HG03066 (cell line): Measurements from ENCODE around the gene HSPBP1.

Experiments used
- ATAC-seq: cut with Tn5 transposase; IDR thresholded peaks from one replicate; pipeline ENCODE4 v1.9.1; 2021; ENCODE audit warnings: low read depth; ENCODE audit not compliant: unreplicated experiment

Gene HSPBP1

DNA sequence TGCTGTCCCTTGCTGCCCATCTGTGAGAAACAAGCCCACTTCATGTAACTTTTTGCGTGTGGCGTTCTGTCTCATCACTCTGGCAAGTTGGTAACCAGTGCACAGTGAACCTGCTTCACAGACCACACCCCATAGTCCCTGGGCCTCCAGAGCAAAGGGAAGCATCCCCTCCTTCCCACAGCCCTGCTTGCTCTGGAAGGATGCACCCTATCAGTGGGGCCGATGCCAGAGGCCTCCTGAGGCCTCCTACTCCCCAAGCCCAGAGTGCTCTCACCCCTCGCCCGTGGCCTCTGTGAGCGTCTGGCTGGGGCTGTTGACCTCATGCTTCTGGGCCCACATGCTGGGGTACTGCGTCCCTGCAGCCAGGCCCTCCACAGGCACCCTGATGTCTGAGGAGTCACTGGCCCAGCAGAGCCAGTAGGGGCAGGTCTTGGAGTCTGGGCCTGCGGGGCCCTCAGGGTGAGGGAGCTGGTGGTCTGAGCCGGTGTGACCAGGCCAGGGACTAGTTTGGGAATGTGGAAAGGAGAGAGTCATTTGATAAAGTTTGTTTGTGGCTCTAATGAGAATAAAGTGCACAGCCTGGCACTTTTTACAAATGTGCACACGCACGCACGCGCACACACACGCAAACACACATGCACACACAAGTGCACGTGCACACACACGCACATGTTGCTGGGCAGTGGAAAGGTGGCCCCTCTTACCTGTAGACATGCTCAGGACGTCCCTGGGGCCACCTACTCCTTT is 56.4 kb downstream of the HSPBP1 start:
- no peak for ATAC-seq

DNA sequence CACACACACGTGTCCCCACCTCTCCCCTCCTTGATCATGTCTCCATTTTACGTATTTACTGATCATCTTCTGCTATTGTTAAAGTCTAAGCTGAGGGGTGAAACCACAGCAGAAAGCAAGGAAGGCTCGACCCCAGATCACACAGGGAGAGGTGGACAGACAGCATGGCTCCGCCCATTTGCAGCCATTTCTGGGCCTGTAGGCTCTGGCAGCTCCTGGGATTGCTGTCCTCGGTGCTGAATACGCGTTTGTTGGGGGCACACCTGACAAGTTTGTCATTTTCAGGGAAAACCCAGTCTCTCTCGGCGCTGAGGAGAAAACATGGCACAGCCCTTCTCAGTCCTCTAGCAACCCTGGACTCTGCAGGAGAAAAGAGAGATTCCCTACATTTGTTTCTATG is 59.4 kb downstream of the HSPBP1 start:
- ATAC-seq = no peak

DNA sequence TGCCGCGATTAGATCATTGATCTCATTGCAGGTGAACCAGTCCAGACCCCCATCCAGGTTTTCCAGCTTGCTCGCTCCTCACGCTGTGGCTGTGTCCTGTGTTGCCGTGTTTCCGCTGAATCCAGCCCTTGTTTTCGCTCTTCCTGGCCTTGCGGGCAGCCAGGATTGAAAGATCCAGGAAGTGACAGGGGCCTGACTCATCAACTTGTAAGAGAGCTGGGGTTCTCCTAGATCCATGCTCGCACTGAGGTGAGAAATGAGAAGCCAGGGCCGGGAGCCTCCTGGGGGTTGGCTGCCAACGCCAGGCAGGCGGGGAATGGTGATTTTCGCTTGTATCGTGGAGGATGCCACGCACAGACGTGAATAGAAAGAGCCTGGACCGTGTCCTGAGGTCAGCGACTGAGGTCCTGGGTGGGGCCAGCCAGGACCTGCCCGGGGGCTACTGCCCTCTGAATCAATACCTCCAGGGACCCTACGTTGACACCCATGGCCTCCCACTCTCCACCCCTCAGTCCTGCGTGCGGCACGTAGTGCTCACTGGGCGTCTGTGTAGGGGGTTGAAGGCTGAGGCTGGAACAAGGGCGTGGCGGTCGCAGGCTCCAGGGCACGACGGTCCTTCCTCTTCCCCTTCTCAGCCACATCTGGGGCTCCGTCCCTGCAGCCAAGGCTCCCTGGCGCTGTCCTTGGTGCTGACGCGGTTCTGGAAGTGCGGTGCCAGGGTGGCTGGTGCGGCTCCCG is 63.3 kb downstream of the HSPBP1 start:
- no peak for ATAC-seq

DNA sequence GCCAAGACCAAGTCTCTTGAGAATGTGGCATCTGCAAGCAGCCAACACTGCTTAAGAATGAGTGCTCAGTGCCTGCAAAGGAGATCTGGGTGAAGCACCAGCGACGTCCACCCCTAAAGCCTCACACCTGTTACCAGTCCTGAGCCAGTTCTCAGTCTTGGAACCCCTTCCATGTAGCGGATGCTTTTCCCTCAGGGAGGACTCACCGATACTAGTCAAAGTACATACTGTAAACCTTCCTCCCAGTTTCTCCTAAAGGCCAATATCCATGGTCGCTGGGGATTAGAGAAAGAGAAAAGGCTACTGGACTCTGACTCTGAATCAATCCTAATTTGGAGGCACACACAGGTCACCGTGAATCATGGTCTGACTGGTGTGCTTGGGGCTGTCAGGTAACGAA is 66.4 kb downstream of the HSPBP1 start:
- ATAC-seq = no peak

DNA sequence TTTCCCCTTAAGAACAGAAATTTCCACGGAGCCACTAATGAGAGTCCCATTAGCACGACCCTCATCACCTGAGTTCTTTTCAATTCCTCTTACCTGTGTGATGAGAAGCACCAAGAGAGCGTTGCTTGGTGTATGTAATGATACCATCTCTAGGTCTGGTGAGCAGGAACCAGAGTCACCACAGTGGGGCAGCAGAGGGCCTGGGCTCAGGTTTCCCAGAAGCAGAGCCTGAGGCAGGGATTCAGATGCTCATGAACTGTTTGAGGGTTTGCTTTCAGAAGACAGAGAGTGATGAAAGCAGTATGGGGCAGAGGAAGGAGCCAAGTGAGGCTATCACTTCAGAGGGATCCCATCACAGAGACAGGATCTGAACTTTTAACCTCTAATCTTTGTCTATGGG is 67.5 kb downstream of the HSPBP1 start:
- ATAC-seq = no peak
